Transverse colon (tissue), 4 donors: ENCODE results near the gene DPM2. TPM values are rescaled to one million over a fixed set of nuclear protein-coding genes. Genes with fewer than 3 reads are reported as not detected.

Experiments used
- DNase-seq: peaks from one replicate; pipeline ENCODE4 v3.0.0-alpha.2; 2019
- H3K27ac ChIP-seq, 4 donors: fragments of 200-600 bp; sonication (generic); 2 replicates each; pipeline ENCODE4 v1.5.1; 2016 to 2018; ENCODE audit warnings: inconsistent platforms in 4 of 4
- H3K27me3 ChIP-seq: fragments of 200-600 bp; sonication (generic); 2 replicates; pipeline ENCODE4 v1.5.1; 2017; ENCODE audit warnings: inconsistent platforms
- H3K36me3 ChIP-seq, 4 donors: fragments of 200-600 bp; sonication (generic); 2 replicates each; pipeline ENCODE4 v1.5.1; 2017 to 2019; ENCODE audit warnings: inconsistent platforms in 4 of 4
- H3K4me1 ChIP-seq, 4 donors: fragments of 200-600 bp; sonication (generic); 2 replicates each; pipeline ENCODE4 v1.5.1; 2017 to 2020; ENCODE audit warnings: inconsistent platforms in 4 of 4
- H3K4me3 ChIP-seq, 4 donors: fragments of 200-600 bp; sonication (generic); 1 replicate in 1 of 4; 2 replicates in 3 of 4; pipeline versions ENCODE4 v1.5.1 to v1.6.1; 2017 to 2019; ENCODE audit warnings: inconsistent platforms in 4 of 4
- H3K9me3 ChIP-seq, 2 donors: fragments of 200-600 bp; sonication (generic); 2 replicates each; pipeline ENCODE4 v1.5.1; 2017 to 2019; ENCODE audit warnings: inconsistent platforms in 2 of 2
- CTCF ChIP-seq, 5 experiments: fragments of 200-600 bp in 3 of 5; fragments of 450-650 bp in 2 of 5; sonication (generic) in 3 of 5; IDR thresholded peaks; 1 replicate in 2 of 5; 2 replicates in 3 of 5; pipeline ENCODE4 v1.5.1; 2016 to 2017; ENCODE audit warnings: antibody characterized with exemption in 5 of 5, inconsistent platforms in 3 of 5, mild to moderate bottlenecking in 2 of 5, moderate library complexity in 1 of 5
- EP300 ChIP-seq: sonication (generic); formaldehyde crosslinking; IDR thresholded peaks from one replicate; pipeline ENCODE4 v1.6.1; 2017; ENCODE audit warnings: antibody characterized with exemption, low read depth
- POLR2A ChIP-seq: fragments of 450-650 bp; IDR thresholded peaks from one replicate; pipeline ENCODE4 v1.6.1; 2016; ENCODE audit warnings: antibody characterized with exemption, mild to moderate bottlenecking, moderate library complexity
- POLR2AphosphoS5 ChIP-seq, 3 donors: sonication (generic); formaldehyde crosslinking; IDR thresholded peaks; one replicate each; pipeline ENCODE4 v1.6.1; 2016; ENCODE audit warnings: antibody characterized with exemption in 3 of 3
- WGBS, 2 donors: methylation state at CpG; one replicate each; pipeline ENCODE4 v1.1.5; 2018; ENCODE audit warnings: low coverage in 1 of 2; 5-methylcytosine and 5-hydroxymethylcytosine counted together
- in situ Hi-C, 4 donors: fragments of 200-750 bp; cut with MboI; loops; one replicate each; pipeline versions ENCODE4 v1.15.0 to v1.15.1; 2017; ENCODE audit warnings: low sequenced_read_pairs in 3 of 4, low pct_ligation_motif_present in 1 of 4, low pct_unique_long_range_greater_than_20kb in 1 of 4
- intact Hi-C: fragments of 100-400 bp; cut with DNase I; formaldehyde crosslinking; loops from one replicate; pipeline ENCODE4 v1.15.1; 2023; ENCODE audit warnings: low total_unique reads
- total RNA-seq, 4 donors: library from RNA; depleted of rRNA; stranded (reverse); fragments of >200 nt; gene quantifications; one replicate each; pipeline ENCODE4 v1.1.0, GENCODE V29; 2016

The DPM2 gene
- total RNA-seq, 4 donors from 2014 or later, result 20.6 to 249 (median 26.3) TPM

- intact Hi-C loops, result no loop called here
- H3K27me3 ChIP-seq, result no peaks in the 10 kb centered on the region
- in situ Hi-C loops, result no loop called here
- peaks cover 0 to 16% (median 14%) of the 10 kb centered on the region in 4 donors for H3K4me1 ChIP-seq
- TF ChIP-seq CTCF (IDR thresholded peaks at IDR 0.05) (no peak), EP300 (no peak), POLR2AphosphoS5 (IDR thresholded peaks at IDR 0.05) (no peak)
- WGBS, 2 donors, result 96% methylated on average over 6 of the region's 6 CpGs; no CpG with 5 or more reads in 1 of the 2 donors
- H3K4me3 ChIP-seq, result no peak overlapping the region
- no peak overlapping the region for H3K27ac ChIP-seq
- H3K9me3 ChIP-seq, result peaks cover 0 to 8% of the 10 kb centered on the region in 2 donors
- no peak for DNase-seq
- H3K36me3 ChIP-seq, result peaks cover 0 to 37% (median 13%) of the 10 kb centered on the region in 4 donors
These were observed 44.8 kb downstream of the DPM2 start for GRCh38 chr9:127892831-127893230.

GRCh38 chr9:127890053-127890452 lies 47.6 kb downstream of the DPM2 start:
- TF ChIP-seq POLR2A (no peak), EP300 (no peak), POLR2AphosphoS5 (IDR thresholded peaks at IDR 0.05) (no peak), CTCF (IDR thresholded peaks at IDR 0.05) (no peak)
- intact Hi-C loops, result no loop called here

GRCh38 chr9:127887792-127888191 lies 49.9 kb downstream of the DPM2 start:
- Histone ChIP-seq H3K4me1 (no peaks in the 10 kb centered on the region), H3K9me3 (peaks cover 0 to 2% of the 10 kb centered on the region in 2 donors), H3K27ac (no peak overlapping the region), H3K27me3 (no peaks in the 10 kb centered on the region), H3K4me3 (no peak overlapping the region), H3K36me3 (peaks cover 0 to 13% (median 6%) of the 10 kb centered on the region in 4 donors)
- in situ Hi-C loops, result no loop called here
- no peak for TF ChIP-seq CTCF (IDR thresholded peaks at IDR 0.05)
- TF ChIP-seq EP300, result no peak
- TF ChIP-seq POLR2AphosphoS5 (IDR thresholded peaks at IDR 0.05), result no peak
- no peak for TF ChIP-seq POLR2A
- intact Hi-C loops, result no loop called here
- 73 to 80% methylated on average over 2 of the region's 2 CpGs for WGBS, 2 donors
- DNase-seq, result no peak

More at GRCh38 chr9:127890053-127890452, 47.6 kb downstream of the DPM2 start:
- Histone ChIP-seq H3K27me3 (no peaks in the 10 kb centered on the region), H3K4me1 (no peaks in the 10 kb centered on the region), H3K36me3 (peaks cover 0 to 35% (median 17%) of the 10 kb centered on the region in 4 donors), H3K27ac (no peak overlapping the region), H3K9me3 (peaks cover 0 to 8% of the 10 kb centered on the region in 2 donors), H3K4me3 (no peak overlapping the region)
- in situ Hi-C loops, result no loop called here
- no peak for DNase-seq
- WGBS, 2 donors, result 80 to 85% methylated on average over 1 to 3 of the region's 3 CpGs

- intact Hi-C loops, result no loop called here
- in situ Hi-C loops, result no loop called here
- WGBS, 2 donors, result 92 to 95% methylated on average over 4 to 18 of the region's 18 CpGs
These were observed 51.2 kb downstream of the DPM2 start for GRCh38 chr9:127886401-127886972.

More at GRCh38 chr9:127886401-127886972, 51.2 kb downstream of the DPM2 start:
- Histone ChIP-seq H3K27ac (no peak overlapping the region), H3K27me3 (no peaks in the 10 kb centered on the region), H3K9me3 (no peaks in the 10 kb centered on the region), H3K36me3 (peaks cover 0 to 12% (median 5%) of the 10 kb centered on the region in 4 donors), H3K4me1 (no peaks in the 10 kb centered on the region), H3K4me3 (no peak overlapping the region)
- DNase-seq, result no peak
- TF ChIP-seq POLR2A (no peak), POLR2AphosphoS5 (IDR thresholded peaks at IDR 0.05) (no peak), EP300 (no peak), CTCF (IDR thresholded peaks at IDR 0.05) (no peak)
